ENCODE data around the gene TOR1B. TPM values are rescaled to one million over a fixed set of nuclear protein-coding genes. Genes with fewer than 3 reads are reported as not detected.

Gene TOR1B
- total and polyA plus RNA-seq, 2 donors (not counting 1 experiment from before 2014, with no cell fraction given) = 13.3 to 17.4 TPM

- no peak for TF ChIP-seq EZH2 (IDR thresholded peaks at IDR 0.05; ENCODE audit: borderline replicate concordance, insufficient read depth, low read depth, low read length, poor library complexity, severe bottlenecking)
- TF ChIP-seq, protein P1, sequence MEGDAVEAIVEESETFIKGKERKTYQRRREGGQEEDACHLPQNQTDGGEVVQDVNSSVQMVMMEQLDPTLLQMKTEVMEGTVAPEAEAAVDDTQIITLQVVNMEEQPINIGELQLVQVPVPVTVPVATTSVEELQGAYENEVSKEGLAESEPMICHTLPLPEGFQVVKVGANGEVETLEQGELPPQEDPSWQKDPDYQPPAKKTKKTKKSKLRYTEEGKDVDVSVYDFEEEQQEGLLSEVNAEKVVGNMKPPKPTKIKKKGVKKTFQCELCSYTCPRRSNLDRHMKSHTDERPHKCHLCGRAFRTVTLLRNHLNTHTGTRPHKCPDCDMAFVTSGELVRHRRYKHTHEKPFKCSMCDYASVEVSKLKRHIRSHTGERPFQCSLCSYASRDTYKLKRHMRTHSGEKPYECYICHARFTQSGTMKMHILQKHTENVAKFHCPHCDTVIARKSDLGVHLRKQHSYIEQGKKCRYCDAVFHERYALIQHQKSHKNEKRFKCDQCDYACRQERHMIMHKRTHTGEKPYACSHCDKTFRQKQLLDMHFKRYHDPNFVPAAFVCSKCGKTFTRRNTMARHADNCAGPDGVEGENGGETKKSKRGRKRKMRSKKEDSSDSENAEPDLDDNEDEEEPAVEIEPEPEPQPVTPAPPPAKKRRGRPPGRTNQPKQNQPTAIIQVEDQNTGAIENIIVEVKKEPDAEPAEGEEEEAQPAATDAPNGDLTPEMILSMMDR (IDR thresholded peaks at IDR 0.05) = no peak
- H4K20me1 ChIP-seq (ENCODE audit: control insufficient read depth, insufficient read depth, low read length, poor library complexity, severe bottlenecking) = no peaks in the 10 kb centered on the region
- Mint-ChIP-seq H3K4me1 (no peaks in the 10 kb centered on the region), H3K27me3 (peaks cover 6% of the 10 kb centered on the region), H3K9me3 (ENCODE audit: insufficient read depth) (no peaks in the 10 kb centered on the region), H3K27ac (no peak overlapping the region), H3K4me3 (no peak overlapping the region)
- H3K27ac ChIP-seq (ENCODE audit: low read length in 2 of 2) = no peak overlapping the region
- ChIA-PET POLR2A (no interaction called here), CTCF (interaction anchor here (0.6 to 0.9 kb wide), 3 partner anchors 16 to 729 kb away, joined by 3 to 4 read pairs (median 3); no protein-coding TSS in a partner anchor)
- no peaks in the 10 kb centered on the region for H3K36me3 ChIP-seq (replicated peaks in 1 of 2; ENCODE audit: control extremely low read depth in 1 of 2, control insufficient read depth in 1 of 2, extremely low read depth in 1 of 2, insufficient read depth in 2 of 2, low read length in 1 of 2)
- 100% methylated on average over 4 of the region's 6 CpGs for WGBS (ENCODE audit: insufficient coverage)
- no peak overlapping the region for H2AFZ ChIP-seq (ENCODE audit: insufficient read depth, low read depth, low read length, poor library complexity, severe bottlenecking)
- H3K27me3 ChIP-seq (replicated peaks in 1 of 4; ENCODE audit: control extremely low read depth in 1 of 4, control insufficient read depth in 3 of 4, insufficient read depth in 4 of 4, low read length in 3 of 4) = no peaks in the 10 kb centered on the region
- no peaks in the 10 kb centered on the region for H3K4me1 ChIP-seq (ENCODE audit: control insufficient read depth in 2 of 2, insufficient read depth in 2 of 2, low read length in 2 of 2)
- no peak overlapping the region for H3K4me3 ChIP-seq (ENCODE audit: control extremely low read depth in 1 of 5, extremely low read depth in 1 of 5, insufficient read depth in 1 of 5, low read depth in 2 of 5, low read length in 4 of 5)
- no peaks in the 10 kb centered on the region for H3K79me2 ChIP-seq (ENCODE audit: control insufficient read depth, insufficient read depth, low read length)
- intact Hi-C loops (cut with micrococcal nuclease) = no loop called here
- no peak overlapping the region for H3K9ac ChIP-seq (ENCODE audit: low read length)
- no peak overlapping the region for H3K4me2 ChIP-seq (replicated peaks; ENCODE audit: low read depth, low read length, poor library complexity, severe bottlenecking)
- H3K9me3 ChIP-seq (ENCODE audit: control extremely low read depth in 1 of 3, control insufficient read depth in 2 of 3, insufficient read depth in 1 of 3, low read length in 2 of 3) = no peaks in the 10 kb centered on the region
- DNase-seq (no peak), ATAC-seq (ENCODE audit: low read depth) (no peak)
These were observed 34.5 kb upstream of the TOR1B start for GRCh38 chr9:129768486-129768885.

- ChIA-PET CTCF (no interaction called here), POLR2A (interaction anchor here (0.6 kb wide), 1 partner anchor 592 kb away, joined by 3 read pairs; no protein-coding TSS in a partner anchor)
- TF ChIP-seq, protein P1 (IDR thresholded peaks at IDR 0.05) = no peak
- TF ChIP-seq EZH2 (IDR thresholded peaks at IDR 0.05; ENCODE audit: borderline replicate concordance, insufficient read depth, low read depth, low read length, poor library complexity, severe bottlenecking) = no peak
- no peaks in the 10 kb centered on the region for H3K9me3 Mint-ChIP-seq (ENCODE audit: insufficient read depth)
- Histone ChIP-seq H3K79me2 (ENCODE audit: control insufficient read depth, insufficient read depth, low read length) (no peaks in the 10 kb centered on the region), H2AFZ (ENCODE audit: insufficient read depth, low read depth, low read length, poor library complexity, severe bottlenecking) (no peak overlapping the region), H3K27ac (ENCODE audit: low read length in 2 of 2) (no peak overlapping the region), H3K9me3 (ENCODE audit: control extremely low read depth in 1 of 3, control insufficient read depth in 2 of 3, insufficient read depth in 1 of 3, low read length in 2 of 3) (no peaks in the 10 kb centered on the region), H3K36me3 (replicated peaks in 1 of 2; ENCODE audit: control extremely low read depth in 1 of 2, control insufficient read depth in 1 of 2, extremely low read depth in 1 of 2, insufficient read depth in 2 of 2, low read length in 1 of 2) (no peaks in the 10 kb centered on the region), H3K27me3 (replicated peaks in 1 of 4; ENCODE audit: control extremely low read depth in 1 of 4, control insufficient read depth in 3 of 4, insufficient read depth in 4 of 4, low read length in 3 of 4) (peaks cover 0 to 4% (median 1%) of the 10 kb centered on the region in 4 experiments), H3K4me3 (ENCODE audit: control extremely low read depth in 1 of 5, extremely low read depth in 1 of 5, insufficient read depth in 1 of 5, low read depth in 2 of 5, low read length in 4 of 5) (no peak overlapping the region), H4K20me1 (ENCODE audit: control insufficient read depth, insufficient read depth, low read length, poor library complexity, severe bottlenecking) (no peaks in the 10 kb centered on the region), H3K4me1 (ENCODE audit: control insufficient read depth in 2 of 2, insufficient read depth in 2 of 2, low read length in 2 of 2) (no peaks in the 10 kb centered on the region), H3K4me2 (replicated peaks; ENCODE audit: low read depth, low read length, poor library complexity, severe bottlenecking) (no peak overlapping the region), H3K9ac (ENCODE audit: low read length) (no peak overlapping the region)
- no peak for ATAC-seq (ENCODE audit: low read depth)
- WGBS (ENCODE audit: insufficient coverage) = 87% methylated on average over 5 of the region's 5 CpGs
- no peaks in the 10 kb centered on the region for H3K4me1 Mint-ChIP-seq
- no peak for DNase-seq
- no peak overlapping the region for H3K27ac Mint-ChIP-seq
- peaks cover 10% of the 10 kb centered on the region for H3K27me3 Mint-ChIP-seq
- intact Hi-C loops (cut with micrococcal nuclease) = no loop called here
- H3K4me3 Mint-ChIP-seq = no peak overlapping the region
These were observed 33.3 kb upstream of the TOR1B start for GRCh38 chr9:129769669-129770068.
